ENCODE data around the gene IRGQ.
"Not testable (repeated sequence)": the region's sequence is repeated elsewhere in the genome, so short reads cannot be mapped to it uniquely, and the experiment has no call there.

Gene IRGQ, protein sequence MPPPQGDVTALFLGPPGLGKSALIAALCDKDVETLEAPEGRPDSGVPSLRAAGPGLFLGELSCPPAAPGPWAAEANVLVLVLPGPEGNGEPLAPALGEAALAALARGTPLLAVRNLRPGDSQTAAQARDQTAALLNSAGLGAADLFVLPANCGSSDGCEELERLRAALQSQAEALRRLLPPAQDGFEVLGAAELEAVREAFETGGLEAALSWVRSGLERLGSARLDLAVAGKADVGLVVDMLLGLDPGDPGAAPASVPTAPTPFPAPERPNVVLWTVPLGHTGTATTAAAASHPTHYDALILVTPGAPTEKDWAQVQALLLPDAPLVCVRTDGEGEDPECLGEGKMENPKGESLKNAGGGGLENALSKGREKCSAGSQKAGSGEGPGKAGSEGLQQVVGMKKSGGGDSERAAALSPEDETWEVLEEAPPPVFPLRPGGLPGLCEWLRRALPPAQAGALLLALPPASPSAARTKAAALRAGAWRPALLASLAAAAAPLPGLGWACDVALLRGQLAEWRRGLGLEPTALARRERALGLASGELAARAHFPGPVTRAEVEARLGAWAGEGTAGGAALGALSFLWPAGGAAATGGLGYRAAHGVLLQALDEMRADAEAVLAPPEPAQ

DNA sequence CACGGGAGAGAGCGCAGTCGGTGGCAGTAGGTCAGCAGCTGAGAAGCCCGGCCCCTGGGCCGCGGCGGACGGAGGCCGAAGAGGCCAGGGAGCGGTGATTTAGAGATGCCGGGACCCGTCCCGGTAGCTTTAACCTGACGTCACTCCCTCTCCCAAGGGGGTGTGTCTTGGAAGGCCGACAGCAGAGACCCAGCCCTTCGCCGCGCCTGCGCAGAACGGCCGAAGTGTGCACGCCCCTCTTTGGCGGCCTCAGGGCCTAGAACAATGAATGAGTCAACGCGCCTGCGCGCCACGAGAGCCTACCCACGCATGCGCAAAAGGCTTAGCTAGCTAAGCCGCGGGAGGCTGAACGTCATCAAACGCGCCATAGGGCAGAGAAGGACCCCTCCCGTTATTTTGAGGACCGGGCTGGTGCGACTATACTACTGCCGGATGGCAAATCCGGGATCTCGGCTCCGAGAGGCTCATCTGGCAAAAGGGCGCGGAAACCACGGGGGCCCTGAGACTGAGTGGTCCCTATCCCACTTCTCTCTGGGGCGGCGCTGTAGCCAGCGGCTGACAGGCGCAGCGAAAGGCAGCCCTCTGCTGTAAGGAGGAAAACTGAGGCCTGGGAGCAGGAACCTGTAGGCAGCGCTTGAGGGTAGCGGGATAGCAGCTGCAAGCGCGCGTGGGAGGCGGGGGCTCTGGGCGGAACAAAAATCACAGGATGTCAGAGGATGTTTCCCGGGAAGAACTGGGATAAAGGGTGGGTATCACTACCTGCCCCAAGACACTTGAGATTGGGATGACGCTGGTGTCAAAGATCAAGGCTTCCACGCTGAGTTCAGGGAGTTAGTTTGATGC, at the start of gene IRGQ, which contains the start of gene ZNF576:
Gene IRGQ (minus strand): TSS at position 136 of the 843 bp plus-strand sequence. CDS start 796 bp downstream, outside the sequence.
Gene ZNF576 (plus strand): TSS at position 597 of the 843 bp plus-strand sequence. CDS start 514 bp downstream, outside the sequence.
- DNase-seq (ENCODE audit: low read depth): peak; percentile 98

DNA sequence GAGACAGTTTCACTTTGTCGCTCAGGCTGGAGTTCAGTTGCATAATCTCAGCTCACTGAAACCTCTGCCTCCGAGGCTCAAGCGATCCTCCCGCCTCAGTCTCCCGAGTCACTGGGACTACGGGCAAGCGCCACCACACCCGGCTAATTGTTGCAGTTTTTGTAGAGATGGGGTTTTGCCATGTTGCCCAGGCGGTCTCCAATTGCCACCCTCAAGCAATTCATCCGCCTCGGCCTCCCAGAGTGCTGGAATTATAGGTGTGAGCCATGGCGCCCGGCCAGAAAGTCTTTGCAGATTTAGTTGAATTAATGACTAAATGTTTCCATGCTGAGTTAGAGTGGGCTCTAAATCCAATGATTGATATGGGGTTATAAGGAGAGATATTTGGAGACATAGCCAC, 48.2 kb upstream of the IRGQ start:
- DNase-seq (ENCODE audit: low read depth): no peak

DNA sequence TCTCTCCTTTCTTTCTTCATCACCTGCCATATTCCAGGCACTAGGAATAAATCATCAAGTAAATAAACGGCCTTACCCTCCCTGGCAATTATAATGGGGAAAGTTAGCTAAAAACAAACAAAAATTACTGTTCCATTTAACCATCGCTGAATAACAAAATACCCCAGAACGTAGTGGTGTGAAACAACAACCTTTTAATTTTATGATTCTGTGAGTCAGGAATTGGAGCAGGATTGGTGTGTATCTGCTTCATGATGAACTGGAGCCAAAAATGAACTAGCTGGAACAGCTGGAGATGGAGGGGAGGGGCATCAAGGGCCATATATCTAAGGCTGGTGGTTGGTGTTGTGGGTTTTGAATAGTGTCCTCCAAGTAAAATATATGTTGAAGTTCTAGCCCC, 47.4 kb upstream of the IRGQ start:
- DNase-seq (ENCODE audit: low read depth): no peak

DNA sequence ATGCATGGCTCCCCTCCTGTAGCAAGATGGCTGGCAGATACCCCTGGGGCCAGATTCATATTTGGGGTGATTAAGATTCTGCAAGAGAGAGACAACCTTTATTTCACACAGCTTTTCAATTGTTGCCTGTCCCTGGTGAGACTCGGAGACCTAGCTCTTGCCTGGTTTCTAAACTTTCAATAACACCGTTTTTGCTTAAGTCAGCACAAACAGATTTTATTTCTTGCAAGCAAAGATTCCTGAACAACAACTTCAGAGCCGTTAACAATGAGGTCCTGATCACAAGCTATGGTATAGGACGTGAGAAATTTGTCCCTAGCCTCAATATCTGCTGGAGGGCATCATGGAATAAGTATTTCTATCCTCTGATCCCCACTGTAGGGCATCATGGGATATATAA, 46.6 kb upstream of the IRGQ start:
- DNase-seq (ENCODE audit: low read depth): no peak

DNA sequence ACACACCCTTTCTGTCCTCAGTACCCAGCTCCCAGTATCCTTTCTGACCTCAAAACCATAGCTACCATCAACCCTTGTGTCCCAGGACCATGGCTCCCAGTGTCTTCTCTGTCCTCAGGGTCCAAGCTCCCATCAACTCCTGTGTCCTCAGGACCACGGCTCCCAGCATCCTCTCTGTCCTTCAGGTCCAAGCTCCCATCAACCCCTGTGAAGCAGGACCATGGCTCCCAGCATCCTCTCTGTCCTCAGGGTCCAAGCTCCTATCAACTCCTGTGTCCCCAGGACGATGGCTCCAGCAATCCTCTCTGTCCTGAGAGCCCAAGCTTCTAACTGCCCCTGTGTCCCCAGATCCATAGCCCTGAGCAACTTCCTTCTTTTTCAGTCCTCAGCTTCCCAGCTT, 45.4 kb upstream of the IRGQ start:
- DNase-seq (ENCODE audit: low read depth): no peak

DNA sequence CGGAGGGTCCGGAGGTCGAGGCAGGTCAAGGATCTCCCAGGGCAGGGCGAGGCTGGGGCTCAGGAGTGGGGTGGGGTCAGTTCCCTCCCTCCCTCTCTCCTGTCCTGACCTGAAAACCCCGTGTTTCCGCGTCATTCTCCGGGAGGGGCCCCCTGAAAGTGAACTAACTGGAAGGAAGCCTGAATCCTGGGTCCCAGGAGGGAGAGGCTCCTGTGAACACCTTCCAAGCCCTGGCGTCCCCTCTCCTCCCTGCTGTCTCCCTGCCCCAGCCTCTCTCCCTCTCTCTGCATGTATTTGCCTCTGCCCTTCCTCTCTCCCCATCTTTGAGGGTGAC, 44.5 kb upstream of the IRGQ start:
- DNase-seq (ENCODE audit: low read depth): no peak

DNA sequence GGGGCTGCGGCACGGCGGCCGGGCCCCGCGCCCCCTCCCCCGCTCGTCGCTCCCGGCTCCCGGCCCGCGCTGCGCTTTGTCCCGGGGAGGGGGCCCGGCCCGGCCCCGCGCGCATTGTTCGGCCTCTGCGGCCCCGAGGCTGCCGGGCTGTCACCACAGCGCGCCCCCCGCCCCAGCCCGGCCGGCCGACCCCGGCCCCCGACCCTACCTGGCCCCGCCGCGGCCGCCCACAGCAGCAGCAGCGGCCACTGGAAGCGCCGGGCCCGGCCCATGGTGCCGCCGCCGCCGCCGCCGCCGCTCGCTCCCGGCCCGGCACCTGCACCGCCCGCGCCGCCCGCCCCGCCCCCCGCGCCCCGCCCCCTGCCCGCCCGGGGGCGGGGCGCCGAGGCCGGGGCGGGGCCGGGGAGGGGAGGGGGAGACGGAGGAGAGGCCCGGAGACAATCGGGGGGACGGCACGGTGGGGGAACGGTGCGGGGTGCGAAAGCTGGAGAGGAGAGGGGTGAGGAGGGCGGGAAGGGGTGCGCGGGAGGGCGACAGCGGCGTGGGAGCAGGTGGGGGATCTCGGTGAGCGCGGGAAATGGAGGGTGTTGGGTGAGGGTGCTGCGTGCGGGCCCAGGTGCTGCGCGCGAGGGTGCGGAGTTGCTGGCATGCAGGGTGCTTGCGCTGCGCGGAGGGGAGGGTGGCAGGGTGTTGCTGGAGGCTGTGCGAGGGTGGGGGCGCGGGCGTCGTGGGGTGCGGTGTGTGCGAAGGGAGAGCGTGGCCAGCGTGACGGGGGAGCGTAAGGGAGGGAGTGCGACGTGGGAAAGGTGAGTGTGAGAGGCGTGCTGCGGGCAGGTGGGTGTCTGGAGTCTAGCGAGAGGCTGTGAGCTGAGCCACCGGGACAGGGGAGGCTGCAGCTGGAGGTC, 43.8 kb upstream of the IRGQ start, which contains the start of gene CADM4:
Gene CADM4 (minus strand): TSS at position 332 of the 905 bp plus-strand sequence. CDS start 60 bp downstream, at position 272.
- DNase-seq (ENCODE audit: low read depth): no peak

DNA sequence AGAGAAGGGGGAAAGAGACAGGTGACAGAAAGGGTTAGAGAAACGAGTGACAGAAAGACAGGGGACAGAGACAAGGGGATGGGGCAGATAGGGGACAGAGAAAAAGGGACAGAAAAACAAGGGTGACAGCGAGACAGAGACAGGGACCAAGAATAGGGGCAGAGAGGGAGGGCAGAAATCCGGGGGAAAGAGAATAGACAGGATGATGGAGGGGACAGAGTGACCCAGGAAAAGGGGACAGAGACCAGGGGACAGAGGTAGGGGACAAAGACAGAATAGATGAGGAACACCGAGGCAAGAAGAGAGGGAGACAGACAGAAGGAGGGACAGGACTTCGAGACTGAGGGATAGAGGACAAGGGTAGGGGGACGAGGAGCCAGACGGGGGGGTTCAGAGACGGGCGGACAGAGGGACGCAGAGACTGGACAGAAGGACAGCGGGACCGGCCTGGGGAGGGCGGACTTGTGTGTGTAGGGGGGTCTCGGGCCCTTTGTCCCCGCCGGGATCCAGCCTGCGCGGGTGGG, 43.1 kb upstream of the IRGQ start:
- DNase-seq (ENCODE audit: low read depth): no peak

DNA sequence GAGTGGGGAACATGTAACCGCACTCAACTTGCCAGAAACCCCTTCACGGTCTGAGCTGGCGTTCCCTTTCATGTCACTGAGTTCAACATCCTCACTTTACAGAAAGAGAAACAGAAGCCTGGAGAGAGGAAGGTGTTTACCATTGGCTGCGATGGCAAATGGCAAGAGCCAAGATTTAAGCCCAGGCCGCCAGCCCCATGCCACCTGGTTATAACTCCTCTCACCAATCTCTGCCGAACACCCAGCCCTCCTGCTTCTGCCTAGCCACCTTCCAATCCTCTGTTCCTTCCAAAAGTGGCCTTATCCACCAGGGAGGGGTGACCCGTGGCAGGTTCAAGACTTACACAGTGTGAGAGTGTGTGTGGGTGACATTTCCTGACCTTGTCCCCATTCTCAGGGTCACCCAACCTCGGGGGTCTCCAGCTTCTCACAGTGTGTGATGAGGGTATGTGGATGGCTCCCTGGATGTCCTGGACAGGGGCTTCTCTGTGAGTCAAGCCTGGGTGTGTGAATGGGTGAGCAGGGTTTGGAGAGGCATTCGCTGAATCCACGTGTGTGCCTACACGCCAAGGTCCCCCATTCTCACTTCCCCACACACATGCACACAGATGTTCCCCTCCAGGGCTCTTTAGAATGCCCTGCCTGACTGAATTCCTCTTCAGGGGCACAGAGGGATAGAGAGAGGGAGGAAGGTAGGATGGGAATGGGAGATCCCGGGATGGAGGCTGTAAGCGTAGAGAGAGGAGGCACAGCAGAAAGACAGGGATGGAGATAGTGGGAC, 42.5 kb upstream of the IRGQ start:
- no peak for DNase-seq (ENCODE audit: low read depth)

DNA sequence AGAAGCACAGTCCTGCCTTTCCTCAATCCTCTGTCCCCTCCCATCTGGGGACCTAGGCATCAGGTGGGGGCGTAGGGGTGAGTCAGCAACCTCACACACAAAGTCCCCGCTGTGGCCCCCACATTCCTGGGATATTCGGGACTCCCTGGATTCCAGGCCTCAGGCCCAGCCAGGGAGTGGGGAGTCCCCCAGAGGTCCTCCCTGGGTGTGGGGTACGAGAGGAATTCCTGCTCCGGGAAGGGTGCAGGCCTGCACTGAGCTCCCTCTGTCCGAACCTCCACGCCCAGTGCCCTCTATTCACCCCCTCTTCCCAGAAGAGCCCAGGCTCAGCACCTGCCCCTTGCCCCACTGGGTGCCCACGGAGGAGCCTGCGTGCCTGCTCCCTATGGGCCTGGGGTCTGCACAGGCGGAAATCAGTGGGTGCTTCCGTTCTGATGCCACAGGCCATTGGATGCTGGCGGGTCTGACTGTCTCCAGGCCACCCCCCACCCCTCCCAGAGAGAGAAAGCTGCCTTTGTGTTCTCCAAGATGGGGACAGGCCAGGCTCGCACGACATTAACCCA, 40.3 kb upstream of the IRGQ start:
- DNase-seq (ENCODE audit: low read depth): peak; percentile 28

DNA sequence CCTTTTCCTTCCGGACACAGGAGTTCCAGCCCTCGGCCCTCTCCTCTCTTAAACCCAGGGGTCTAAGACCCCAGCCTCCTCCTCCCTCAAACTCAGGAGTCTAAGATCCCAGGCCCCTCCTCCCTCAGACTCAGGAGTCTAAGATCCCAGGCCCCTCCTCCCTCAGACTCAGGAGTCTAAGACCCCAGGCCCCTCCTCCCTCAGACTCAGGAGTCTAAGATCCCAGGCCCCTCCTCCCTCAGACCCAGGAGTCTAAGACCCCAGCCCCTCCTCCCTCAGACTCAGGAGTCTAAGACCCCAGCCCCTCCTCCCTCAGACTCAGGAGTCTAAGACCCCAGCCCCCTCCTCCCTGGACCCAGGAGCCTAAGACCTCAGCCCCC, 39.6 kb upstream of the IRGQ start:
- DNase-seq (ENCODE audit: low read depth): not testable (repeated sequence)

DNA sequence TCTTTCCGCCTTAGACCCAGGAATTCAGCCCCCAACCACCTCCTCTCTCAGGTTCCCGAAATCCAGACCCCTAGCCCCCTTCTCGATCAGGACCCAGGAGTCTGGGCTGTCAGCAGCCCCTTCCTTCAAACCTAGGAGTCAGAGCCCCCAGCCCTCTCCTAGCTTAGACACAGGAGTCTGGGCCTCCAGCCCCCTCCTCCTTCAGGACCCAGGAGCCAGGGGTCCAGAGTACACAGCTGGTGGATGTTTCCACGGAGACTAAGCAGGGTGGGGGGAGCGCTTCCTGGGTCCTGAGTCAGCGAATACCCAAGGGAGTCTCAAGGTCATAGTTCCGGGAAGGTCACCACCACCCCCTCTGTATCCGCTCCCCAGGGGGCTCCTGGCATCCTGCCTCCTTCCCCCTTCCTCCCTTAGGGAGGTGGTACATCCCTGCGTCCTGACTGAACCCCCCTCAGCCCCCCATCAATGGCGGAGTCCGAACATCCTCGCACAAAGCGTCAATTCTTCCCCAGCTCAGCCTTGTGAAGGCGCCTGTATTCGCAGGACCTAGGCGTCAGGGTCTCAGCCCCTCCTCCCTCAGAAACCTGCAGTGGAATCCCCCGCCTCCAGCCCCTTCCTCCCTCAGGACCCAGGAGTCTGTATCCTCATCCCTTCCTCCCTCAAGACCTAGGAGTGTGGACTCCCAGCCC, 39.1 kb upstream of the IRGQ start:
- DNase-seq (ENCODE audit: low read depth): peak; percentile 28

DNA sequence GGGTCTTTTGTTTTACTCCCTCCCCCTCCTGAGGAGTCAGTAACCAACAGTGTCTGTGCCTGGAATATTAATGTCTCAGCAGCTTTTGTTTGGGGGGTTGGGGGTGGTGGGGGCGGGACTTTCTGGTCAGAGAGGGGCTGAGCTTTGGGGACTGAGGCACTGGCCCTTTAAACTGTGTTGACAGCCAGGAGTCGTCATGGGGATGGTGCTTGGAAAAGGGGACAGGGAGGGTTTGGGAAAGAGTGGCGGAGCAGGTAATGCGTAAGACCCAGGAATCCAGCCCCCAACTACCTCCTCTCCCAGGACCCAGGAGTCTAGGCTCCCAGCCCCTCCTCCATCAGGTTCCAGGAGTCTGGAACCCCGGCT, 38.6 kb upstream of the IRGQ start:
- DNase-seq (ENCODE audit: low read depth): no peak

DNA sequence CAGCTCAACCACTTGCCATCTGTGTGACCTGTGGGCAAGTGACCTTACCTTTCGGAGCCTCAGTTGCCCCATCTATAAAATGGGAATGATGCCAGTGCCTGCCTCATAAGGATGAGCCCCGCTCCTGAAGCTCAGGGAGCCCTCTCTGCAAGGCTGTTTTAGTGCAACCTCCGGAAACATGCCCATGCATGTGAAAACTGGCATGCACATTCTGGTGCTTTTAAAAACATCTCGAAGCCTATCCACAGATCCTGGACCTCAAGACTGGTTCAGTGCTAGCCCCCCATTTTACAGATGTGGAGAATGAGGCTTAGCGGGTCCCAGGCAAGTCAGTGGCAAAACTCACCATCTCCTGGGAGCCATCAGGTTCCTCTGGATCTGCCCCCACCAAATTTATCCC, 38.1 kb upstream of the IRGQ start:
- no peak for DNase-seq (ENCODE audit: low read depth)

DNA sequence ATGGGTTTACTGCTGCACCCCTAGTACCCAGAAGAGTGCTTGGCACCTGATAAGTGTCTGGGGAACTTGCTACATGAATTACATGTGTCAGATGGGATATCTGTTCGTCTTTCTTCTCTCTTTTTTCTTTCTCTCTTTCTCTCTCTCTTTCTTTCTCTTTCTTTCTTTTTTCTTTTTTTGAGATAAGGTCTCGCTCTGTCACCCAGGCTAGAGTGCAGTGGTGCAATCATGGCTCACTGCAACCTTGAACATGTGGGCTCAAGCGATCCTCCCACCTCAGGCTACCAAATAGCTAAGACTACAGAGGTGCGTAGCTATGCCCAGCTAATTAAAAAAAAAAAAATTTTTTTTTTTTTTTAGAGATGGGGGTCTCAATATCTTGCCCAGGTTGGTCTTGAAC, 37.6 kb upstream of the IRGQ start:
- no peak for DNase-seq (ENCODE audit: low read depth)

DNA sequence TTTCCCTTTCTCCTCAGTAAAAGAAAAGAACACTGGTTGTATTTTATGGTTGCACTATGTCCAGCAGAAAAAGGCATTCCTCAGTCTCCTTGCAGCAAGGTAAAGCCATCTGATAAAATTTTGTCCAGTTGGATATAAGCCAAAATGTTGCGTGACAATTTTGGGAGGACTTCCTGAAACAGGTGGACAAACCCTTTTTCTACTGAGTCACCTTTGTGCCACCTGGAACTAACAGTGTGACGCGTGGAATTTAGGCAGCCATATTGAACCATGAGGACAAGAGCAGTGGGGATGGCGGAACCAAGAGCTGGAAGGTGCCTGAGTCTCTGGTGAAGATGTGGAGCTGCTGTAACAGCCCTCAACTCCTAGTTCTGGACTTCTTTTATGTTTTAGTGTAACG, 35.6 kb upstream of the IRGQ start:
- DNase-seq (ENCODE audit: low read depth): no peak

DNA sequence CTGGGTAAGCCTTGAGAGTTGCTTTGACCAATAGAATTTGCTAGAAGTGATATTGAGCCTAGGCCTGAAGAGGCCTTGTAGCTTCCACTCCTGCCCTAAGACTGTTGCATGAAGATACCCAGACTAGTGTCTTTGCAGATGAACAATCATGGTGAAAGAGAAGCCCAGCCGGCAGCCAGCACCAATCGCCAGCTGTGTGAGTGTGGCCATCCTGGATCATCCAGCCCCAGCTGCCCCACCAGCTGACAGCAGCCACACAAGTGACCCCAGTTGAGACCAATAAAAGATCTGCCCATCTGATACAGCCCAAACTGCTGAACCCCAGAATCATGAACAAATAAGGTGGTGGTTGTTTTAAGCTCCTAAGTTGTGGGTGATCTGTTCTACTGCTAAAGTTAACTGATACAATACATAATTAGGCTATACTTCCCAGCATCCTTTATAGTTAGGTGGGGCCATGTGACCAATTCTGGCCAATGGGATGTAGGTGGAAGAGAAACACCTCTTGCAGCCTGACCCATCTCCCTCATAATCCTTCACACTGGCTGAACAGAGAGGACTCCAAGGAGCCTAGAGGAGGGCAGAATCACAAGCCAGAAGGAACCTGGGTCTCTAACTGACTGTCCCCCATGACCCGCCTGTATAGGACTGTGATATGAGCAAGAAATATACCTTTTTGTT, 32.9 kb upstream of the IRGQ start:
- no peak for DNase-seq (ENCODE audit: low read depth)

DNA sequence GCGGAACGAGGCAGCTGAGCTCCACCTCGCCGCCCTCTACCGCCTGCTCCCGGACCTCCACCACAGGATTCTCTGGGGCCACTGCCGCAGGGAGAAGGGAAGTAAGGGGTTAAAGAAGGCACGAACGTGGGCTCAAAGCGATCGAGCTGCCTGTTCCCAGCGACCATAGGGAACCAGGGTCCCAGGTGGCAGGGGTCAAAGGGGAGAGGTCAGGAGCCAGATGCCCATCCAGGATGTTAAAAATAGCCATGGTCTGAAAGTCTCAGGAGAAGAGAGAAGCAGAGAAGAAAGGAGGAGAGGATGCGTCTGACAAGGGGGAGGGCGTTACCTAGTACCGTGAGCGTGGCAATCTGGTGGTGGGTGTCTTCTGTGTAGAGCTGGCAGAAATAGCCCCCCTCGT, 30.9 kb upstream of the IRGQ start:
- DNase-seq (ENCODE audit: low read depth): no peak

DNA sequence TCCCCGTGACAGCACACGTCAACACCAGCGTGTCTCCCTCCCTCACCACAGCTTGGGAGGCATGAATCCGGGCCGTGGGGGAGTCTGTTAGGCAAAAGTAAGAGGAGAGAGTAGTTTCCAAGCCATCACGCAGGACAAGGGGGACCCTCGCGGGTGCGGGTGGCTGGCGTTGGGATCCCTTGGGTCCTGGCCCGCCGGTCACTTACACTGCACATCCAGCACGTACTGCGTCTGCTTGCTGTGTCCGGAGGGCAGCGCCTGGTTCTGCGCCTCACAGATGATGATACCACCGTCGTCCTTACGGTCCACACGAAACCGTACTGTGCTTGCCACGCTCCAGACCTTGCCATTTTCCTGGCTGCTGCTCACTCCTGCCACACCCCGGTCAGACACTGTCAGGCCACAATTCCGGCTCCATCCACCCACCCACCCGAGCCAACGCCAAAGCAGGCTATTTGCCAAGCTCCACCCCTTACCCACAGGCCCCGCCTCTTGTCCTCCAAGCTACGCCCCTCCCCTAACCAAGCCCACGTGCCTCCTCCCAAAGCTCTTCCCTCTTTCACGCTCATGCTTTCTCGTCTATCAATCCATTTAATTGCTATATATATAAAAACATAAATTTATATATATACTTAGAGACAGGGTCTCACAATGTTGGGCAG, 30.1 kb upstream of the IRGQ start:
- peak; percentile 38 for DNase-seq (ENCODE audit: low read depth)
